Measurements from ENCODE around the gene ZCCHC18.

DNA sequence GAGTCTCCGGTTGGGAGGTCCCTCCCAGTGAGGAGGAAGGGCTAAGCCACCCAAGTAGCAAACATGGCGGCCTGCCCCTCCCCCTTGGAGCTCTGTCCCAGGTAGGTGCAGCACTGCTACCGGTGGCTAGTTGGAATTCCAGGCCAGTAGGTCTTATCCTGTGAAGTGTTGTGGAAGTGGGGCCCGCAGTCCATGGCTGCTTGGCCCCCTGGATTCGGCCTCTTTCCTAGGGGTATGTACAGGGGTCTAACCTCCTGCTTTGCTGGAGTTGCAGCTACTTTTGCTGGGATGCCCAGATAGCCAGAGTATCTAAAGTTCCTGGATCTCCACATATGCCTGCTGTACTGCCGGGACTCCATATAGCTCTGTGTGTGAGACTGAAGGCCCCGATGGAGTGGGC lies 26.4 kb upstream of the ZCCHC18 start:
- TF ChIP-seq CTCF (IDR thresholded peaks at IDR 0.05) = no peak
- TF ChIP-seq POLR2A (IDR thresholded peaks at IDR 0.05) = no peak
- no peak for TF ChIP-seq POLR2AphosphoS5 (IDR thresholded peaks at IDR 0.05)
- no peak for TF ChIP-seq EP300 (IDR thresholded peaks at IDR 0.05)

Data from stomach (tissue), 4 donors.